Ovary (tissue), 3 donors: ENCODE measurements around the gene EFHD2.

Source experiments
- EP300 ChIP-seq: sonication (generic); formaldehyde crosslinking; IDR thresholded peaks from one replicate; pipeline ENCODE4 v1.6.1; 2017; ENCODE audit warnings: antibody characterized with exemption
- POLR2A ChIP-seq: fragments of 450-650 bp; IDR thresholded peaks from one replicate; pipeline ENCODE4 v1.6.1; 2017; ENCODE audit warnings: antibody characterized with exemption, mild to moderate bottlenecking, moderate library complexity
- TF ChIP-seq, protein P1 (sequence below), 3 donors: fragments of 450-650 bp in 2 of 3; fragments of 200-600 bp in 1 of 3; IDR thresholded peaks; one replicate each; pipeline versions ENCODE4 v1.5.1 to v1.8.0; 2016 to 2022; ENCODE audit warnings: antibody characterized with exemption in 3 of 3, mild to moderate bottlenecking in 1 of 3
- donor health status: DM: no; HTN: no; CAD: no.

DNA sequence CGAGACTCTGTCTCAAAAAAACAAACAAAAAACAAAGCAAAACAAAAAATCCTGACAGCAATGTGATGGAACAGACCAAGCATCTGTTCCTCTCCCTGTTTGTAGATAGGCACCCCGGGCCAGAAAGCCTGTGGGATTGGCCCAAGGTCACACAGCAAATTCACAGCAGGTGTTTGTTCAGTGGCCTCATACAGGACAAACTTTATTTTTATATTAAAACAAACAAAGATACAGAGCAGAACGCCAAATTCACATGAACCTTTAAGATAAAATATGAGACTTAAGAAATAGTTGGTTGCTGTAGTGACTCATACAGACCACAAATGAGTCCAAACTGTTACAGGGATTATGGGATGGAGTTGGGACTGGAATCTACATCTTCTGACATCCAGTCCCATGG, 44.6 kb downstream of the EFHD2 start:
- TF ChIP-seq, protein P1, sequence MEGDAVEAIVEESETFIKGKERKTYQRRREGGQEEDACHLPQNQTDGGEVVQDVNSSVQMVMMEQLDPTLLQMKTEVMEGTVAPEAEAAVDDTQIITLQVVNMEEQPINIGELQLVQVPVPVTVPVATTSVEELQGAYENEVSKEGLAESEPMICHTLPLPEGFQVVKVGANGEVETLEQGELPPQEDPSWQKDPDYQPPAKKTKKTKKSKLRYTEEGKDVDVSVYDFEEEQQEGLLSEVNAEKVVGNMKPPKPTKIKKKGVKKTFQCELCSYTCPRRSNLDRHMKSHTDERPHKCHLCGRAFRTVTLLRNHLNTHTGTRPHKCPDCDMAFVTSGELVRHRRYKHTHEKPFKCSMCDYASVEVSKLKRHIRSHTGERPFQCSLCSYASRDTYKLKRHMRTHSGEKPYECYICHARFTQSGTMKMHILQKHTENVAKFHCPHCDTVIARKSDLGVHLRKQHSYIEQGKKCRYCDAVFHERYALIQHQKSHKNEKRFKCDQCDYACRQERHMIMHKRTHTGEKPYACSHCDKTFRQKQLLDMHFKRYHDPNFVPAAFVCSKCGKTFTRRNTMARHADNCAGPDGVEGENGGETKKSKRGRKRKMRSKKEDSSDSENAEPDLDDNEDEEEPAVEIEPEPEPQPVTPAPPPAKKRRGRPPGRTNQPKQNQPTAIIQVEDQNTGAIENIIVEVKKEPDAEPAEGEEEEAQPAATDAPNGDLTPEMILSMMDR (IDR thresholded peaks at IDR 0.05), result no peak
- TF ChIP-seq EP300 (no peak), POLR2A (no peak)
